ENCODE results near the gene ZNF304. TPM values are rescaled to one million over a fixed set of nuclear protein-coding genes. Genes with fewer than 3 reads are reported as not detected.

Gene ZNF304
- 9.4 and 10.7 TPM in 2 replicates for total RNA-seq

DNA sequence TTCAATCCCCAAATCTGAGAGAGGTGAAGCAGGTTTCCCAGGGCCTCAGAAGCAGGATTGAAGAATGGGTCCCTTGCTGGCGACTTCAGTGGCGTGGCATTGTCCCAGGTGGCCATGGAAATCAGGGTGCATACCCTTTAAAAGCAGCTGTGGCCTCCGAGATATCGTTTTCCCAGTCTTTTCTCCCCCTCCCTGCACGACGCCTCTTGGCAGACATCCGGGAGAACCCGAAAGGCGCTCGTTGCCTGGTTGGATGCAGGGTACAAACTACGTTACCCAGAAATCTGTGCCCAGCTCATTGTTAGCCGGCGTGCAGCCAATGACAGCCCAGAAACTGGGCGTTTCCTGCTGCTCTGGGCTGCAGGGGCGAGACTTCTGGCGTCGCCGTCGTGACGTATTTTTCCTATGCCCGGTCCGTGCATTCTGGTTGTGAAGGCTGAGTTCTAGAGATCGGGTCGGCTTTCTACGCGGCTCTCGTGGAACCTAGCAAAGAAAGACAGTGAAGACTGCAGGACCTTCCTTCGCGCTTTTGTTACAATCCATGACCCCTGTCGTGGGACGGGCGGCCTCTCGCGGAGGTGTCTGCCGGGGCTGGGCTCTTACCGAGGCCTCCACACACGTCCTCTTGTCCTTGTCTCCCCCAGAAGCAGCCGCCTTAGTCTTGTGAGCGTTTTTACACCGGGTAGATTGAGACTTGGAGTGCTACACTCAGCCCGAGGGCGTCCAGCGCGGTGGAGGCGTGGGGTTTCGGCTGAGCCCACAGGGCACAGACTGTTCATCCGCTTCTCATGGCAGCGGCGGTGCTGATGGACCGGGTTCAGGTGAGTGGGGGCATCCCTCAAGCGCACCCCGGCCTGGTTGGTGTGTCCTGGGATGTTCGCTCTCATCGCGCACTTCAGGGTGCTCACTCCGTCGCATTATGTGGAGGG, at the start of gene ZNF304:
ZNF304 (plus strand) TSS at position 395 of the 929 bp plus-strand sequence; CDS start at position 789, 394 bp downstream.

DNA sequence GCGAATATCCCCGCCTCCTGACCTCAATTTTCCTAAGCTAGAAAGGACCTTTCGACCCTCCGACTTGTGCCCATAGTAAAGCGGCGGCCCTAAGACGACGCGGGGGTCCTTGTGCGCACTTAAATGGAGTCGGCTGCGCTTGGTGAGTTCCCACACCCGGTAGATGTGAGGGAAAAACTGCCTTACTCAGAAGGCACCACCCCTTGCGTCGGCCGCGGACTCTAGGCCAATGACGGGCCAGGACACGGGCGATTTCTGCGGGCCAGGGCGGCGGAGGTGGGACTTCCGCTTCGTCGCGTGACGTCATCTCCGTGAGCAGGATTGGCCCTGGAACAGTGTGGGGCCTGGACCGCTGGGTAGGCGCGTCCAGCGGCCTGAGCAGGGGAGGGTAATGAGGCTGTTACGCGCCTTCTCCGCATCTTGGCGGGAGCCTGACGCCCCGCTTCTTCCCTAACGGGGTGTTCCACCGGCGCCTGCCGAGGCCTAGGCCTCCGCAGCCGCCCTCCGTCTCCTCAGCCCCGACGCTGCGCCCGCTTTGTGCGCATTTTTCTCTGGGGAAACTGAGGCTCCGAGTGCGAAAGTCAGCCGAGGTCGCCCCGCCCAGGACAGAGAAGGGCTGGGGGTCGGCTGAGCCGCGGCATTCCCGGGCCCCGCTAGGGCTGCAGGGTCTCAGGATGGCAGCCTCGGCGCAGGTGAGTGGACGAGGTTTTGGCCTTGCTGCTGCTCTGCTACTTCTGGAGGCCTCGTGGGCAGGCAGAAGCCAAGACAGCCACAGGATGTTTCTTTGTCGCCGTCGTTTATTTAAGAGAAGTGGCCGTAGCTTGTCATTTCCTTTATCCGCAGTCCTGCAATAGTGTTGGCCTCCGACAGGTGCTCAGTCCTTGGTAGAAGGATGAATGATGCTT, 30.6 kb upstream of the ZNF304 start, which contains the start of gene ZNF543:
ZNF543 (plus strand) TSS at position 293 of the 905 bp plus-strand sequence; CDS start at position 675, 382 bp downstream.

DNA sequence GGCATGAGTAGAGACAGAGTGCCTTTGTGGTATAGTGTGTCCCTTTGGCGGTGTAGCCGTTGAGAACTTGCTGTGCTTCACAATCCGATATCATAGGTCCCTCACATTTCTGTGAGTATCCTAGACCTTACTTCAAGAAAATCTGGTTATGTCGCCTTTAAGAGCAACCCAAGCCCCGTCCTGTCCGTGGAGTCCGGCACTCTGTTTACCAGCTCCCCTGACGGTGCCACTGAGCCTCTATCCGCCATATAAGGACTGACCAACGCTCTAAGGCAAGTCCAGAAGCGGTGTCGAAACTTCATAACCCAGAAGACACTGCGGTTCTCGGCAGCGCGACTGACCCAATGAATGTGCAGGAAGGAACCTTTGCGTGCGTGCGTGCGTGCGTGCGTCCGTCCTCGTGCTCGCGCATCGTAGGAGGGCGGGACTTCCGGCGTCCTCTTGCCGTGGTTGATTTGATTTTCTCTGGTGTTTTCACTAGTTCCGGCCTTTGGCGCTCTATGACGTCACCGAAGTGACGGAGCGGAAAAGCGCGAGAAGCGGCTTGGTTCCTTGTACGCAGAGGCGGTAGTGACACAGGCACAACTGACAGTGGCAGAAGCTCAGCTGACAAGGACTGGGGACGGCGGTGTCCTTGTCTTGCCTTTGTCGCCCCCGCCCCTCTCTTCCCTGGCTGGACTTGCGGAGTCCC, 12.1 kb downstream of the ZNF304 start, which contains the start of the genes TRAPPC2B and ZNF547:
TRAPPC2B (plus strand) TSS at position 555 of the 691 bp plus-strand sequence. CDS start 1,283 bp downstream, outside the sequence.
ZNF547 (plus strand) TSS at position 555 of the 691 bp plus-strand sequence. CDS start 5,005 bp downstream, outside the sequence.

DNA sequence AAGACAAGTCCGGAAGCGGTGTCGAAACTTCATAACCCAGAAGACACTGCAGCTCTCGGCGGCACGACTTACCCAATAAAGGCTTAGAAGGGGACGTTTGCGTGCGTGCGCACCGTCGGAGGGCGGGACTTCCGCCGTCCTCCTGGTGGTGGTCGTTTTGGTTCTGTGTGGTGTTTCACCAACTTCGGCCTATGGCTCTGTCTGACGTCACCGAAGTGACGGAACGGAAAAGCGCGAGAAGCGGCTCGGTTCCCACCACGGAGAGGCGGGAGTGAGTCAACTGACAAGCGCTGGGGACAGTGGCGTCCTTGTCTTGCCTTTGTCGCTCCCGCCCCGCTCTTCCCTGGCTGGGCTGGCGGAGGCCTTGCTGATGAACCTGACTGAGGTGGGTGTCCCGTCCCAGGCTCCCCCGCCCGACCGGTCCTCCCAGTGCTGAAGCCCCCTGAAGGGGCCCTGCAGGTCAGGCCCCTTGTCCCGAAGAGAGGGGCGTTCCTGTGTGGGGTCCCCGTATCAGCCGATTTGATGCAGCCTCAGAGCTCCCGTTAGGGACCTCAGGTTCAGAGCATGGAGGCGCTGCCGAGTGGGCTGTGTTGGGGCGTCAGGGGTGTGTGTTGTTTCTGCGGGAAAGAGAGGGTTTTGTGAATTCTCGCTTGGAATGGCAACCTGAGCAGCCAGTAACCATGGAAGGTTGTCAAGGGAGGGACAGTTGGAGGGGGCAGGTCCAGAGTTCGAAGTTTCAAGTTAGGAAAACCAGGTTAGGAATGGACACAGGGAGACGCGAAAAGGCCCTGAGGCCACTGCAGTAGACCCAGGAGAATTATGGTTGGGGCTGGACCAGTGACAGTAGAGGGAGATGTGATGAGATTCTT, 38.9 kb downstream of the ZNF304 start, which contains the start of gene ZNF548:
ZNF548 (plus strand) TSS at position 125 of the 869 bp plus-strand sequence; CDS start at position 371, 246 bp downstream.

Other genes with a start within 250 kb of the ZNF304 start
- gene USP29, start 231.3 kb upstream of the ZNF304 start, total RNA-seq = not detected in 2 replicates
- gene ZIM3, start 206.1 kb upstream of the ZNF304 start, total RNA-seq = not detected in 2 replicates
- gene DUXA, start 183.8 kb upstream of the ZNF304 start, total RNA-seq = not detected in 2 replicates
- 19.5 and 27.7 TPM in 2 replicates for gene ZNF264, start 159.8 kb upstream of the ZNF304 start, total RNA-seq
- 0.37 and 1.00 TPM in 2 replicates for gene AURKC, start 120.2 kb upstream of the ZNF304 start, total RNA-seq
- 23.5 and 35.5 TPM in 2 replicates for gene ZNF805, start 110.6 kb upstream of the ZNF304 start, total RNA-seq
- gene ZNF460, start 70.8 kb upstream of the ZNF304 start, total RNA-seq = 69.1 and 78.3 TPM in 2 replicates
- 9.1 and 10.1 TPM in 2 replicates for gene ZNF543, start 30.8 kb upstream of the ZNF304 start, total RNA-seq
- 9.8 and 13.2 TPM in 2 replicates for gene TRAPPC2B, start 12.3 kb downstream of the ZNF304 start, total RNA-seq
- gene ZNF547, start 12.3 kb downstream of the ZNF304 start, total RNA-seq = 4.6 and 5.2 TPM in 2 replicates
- 21.5 and 25.4 TPM in 2 replicates for gene ZNF548, start 38.6 kb downstream of the ZNF304 start, total RNA-seq
- 10.4 and 11.5 TPM in 2 replicates for gene ZNF17, start 59.9 kb downstream of the ZNF304 start, total RNA-seq
- 6.8 and 8.9 TPM in 2 replicates for gene ZNF749, start 84.1 kb downstream of the ZNF304 start, total RNA-seq
- gene VN1R1, start 105.9 kb downstream of the ZNF304 start, total RNA-seq = 0.28 and 0.57 TPM in 2 replicates
- gene ZNF772, start 126.3 kb downstream of the ZNF304 start, total RNA-seq = 12.1 and 18.6 TPM in 2 replicates
- 11.0 and 18.1 TPM in 2 replicates for gene ZNF419, start 136.5 kb downstream of the ZNF304 start, total RNA-seq
- gene ZNF773, start 148.7 kb downstream of the ZNF304 start, total RNA-seq = 14.8 and 27.3 TPM in 2 replicates
- 4.7 and 4.9 TPM in 2 replicates for gene ZNF549, start 176.1 kb downstream of the ZNF304 start, total RNA-seq
- gene ZNF550, start 208.6 kb downstream of the ZNF304 start, total RNA-seq = 7.3 and 7.8 TPM in 2 replicates
- 4.7 and 5.0 TPM in 2 replicates for gene ZNF416, start 227.6 kb downstream of the ZNF304 start, total RNA-seq
- 5.4 and 5.5 TPM in 2 replicates for gene ZIK1, start 232.9 kb downstream of the ZNF304 start, total RNA-seq
- 1.6 and 2.6 TPM in 2 replicates for gene ZNF530, start 248.6 kb downstream of the ZNF304 start, total RNA-seq

All from smooth muscle cell of bladder (primary cell).